NOMO-1 treated with DMSO at 0.1 percent for 48 hours (cell line): ENCODE measurements around the gene USP31.
A peak's percentile ranks its signal among the peaks of the same experiment; 100 is the strongest.

ENCODE experiments used
- DNase-seq: peaks from one replicate; lab custom pipeline; 2025; ENCODE audit not compliant: unreplicated experiment; lab: John Stamatoyannopoulos, UW

USP31 gene

DNA sequence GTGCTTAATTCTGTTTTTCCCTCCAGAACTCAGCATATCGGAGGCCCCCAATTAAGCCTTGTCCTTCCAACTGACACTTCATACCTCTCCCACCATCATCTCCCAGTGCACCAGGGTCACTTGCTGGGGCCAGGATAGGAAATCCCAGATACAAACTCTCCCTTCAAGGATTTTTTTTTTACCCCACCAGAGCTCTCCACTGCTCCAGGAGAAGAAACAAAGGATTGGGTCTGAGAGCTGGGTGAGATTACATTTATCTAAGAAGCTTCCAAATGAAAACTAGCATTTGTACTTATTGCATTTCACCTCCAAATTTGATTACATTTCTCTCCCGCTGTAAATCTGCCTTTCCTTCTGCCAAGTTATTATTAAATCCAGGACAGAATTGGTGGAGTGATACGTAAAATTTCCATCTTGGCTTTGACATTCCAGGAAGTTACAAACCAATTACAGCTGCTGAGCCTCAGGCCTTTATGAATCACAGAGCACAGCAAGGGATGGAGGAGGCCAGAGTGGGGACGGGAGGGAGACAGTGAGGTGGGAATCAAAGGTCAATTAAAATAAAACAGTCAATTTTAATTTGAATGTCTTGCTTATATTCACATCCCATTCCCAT, 123.5 kb downstream of the USP31 start:
- DNase-seq: no peak

DNA sequence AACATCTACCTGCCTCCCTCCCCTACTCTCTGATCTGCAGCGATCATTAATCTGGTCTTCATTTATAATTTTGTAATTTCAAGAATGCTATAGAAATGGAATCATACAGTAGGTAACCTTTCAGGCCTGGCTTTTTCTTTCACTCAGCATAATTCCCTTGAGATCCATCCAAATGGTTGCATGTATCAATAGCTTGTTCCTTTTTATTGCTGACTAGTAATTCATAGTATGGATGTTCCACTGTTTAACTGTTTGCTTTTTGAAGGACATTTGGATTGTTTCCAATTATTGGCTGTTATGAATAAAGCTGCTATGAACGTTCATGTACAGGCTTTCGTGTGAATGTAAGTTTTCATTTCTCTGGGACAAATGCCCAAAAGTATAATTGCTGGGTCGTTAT, 125.2 kb downstream of the USP31 start:
- no peak for DNase-seq

DNA sequence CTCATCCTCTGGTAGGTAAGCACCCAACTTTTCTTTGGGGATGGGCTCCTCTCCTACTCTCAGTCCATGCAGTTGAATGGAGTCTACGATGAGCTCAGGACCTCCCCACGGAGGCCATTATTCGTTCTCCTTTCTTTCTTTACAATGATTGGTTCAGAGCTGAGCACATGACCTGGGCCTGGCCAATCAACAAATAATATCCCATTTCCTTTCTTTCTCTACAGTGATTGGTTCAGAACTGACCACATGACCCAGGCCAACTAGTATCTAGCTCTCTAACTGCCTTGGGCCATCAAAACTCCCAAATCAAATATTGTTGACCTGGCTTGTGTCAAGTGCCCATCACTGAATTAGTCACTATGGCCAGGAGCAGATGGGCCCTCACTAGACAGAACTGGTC, 129.2 kb downstream of the USP31 start:
- DNase-seq: no peak

- DNase-seq: no peak
These were observed 132.9 kb downstream of the USP31 start for GRCh38 chr16:23016368-23016767.

DNA sequence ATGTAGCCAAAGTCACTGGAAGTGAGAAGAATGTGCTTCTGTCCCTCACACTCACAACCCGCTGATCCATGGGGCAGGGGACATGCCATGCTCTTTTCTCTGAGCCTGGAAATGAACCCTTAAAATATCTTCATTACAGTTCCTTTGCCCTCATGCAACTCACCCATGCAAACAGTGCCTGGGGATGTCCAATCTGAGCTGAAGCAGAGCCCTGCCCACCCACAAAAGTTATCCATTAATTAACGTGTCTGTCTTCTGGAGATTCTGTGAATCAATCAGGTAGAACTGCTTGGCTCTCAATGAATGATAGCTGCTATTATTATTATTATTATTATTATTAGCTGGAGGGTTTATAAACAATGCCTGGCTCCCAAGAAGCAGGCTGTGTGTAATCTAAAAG, 133.7 kb downstream of the USP31 start:
- DNase-seq: no peak

- peak; percentile 13 for DNase-seq
These were observed 134.7 kb downstream of the USP31 start for GRCh38 chr16:23014592-23014991.
